NCI-H2029 (cell line): ENCODE measurements around the gene PPP3R2.
"Not testable (repeated sequence)": the region's sequence is repeated elsewhere in the genome, so short reads cannot be mapped to it uniquely, and the experiment has no call there.

Source experiments
- DNase-seq: peaks from one replicate; lab custom pipeline; 2025; lab: John Stamatoyannopoulos, UW

PPP3R2 gene

DNA sequence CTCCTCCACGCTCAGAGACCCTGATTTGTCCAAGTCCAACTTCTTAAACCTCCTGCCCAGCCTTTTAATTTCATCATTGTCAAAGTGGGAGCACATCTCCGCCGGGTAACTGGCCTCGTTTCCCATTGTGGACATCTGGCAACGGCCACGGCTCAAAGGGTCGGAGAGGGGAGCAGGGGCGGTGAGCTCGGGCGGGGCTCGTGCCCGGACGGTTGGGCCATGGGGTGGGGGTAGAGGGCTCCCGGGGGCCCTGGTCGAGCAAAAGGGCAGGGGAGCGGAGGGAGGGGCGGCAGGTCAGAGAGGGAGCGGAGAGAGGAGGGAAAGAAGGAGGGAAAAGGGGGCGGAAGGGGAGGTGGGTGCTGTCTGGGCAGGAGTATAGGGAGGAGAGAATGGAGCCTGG, at the start of gene PPP3R2:
Gene PPP3R2 (minus strand): TSS at position 174 of the 400 bp plus-strand sequence. CDS start 48 bp downstream, at position 126.
- DNase-seq: no peak

- no peak for DNase-seq
Observed at GRCh38 chr9:101639785-101640665, 45.3 kb upstream of the PPP3R2 start.

GRCh38 chr9:101639311-101639710, 44.5 kb upstream of the PPP3R2 start:
- no peak for DNase-seq

DNA sequence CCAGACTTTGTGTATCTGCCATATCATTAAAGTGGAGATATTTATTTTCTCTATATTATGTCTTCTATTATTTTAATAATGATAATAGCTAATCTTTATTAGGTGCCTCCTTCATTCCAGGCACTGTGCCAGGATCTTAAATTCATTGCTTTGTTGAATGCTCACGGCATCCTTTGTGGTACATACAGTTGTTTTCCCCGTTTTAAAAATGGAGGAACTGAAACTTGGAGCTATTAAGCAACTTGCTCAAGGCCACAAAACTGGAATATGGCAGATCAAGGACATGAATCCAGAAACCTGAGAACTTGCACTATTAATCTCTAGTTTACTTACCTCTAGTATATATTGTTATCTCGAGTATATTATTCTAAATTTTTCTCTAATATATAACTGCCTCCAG, 41.5 kb upstream of the PPP3R2 start:
- no peak for DNase-seq

DNA sequence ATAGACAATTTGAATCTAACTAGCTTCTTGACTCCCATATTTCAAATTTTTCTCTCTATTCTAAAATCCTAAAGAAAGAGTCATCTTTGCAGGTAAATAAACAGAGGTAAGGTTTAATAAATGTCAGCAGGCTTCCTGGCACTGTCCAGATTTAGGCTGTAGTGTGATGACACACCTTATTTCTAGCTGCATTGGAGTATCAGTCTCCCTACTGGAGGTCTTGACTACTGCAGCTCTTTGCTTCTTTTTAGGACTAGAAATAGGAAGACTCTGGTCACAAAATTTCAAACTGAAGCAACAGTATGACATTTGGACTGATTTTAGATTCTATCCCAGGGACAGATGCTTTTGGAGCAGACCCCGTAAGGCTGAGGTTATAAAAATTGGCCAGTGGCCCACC, 40.7 kb upstream of the PPP3R2 start:
- no peak for DNase-seq

- no peak for DNase-seq
Observed at GRCh38 chr9:101634741-101635409, 40.1 kb upstream of the PPP3R2 start.

GRCh38 chr9:101632611-101633010, 37.8 kb upstream of the PPP3R2 start:
- DNase-seq: no peak

- no peak for DNase-seq
Observed at GRCh38 chr9:101631892-101632291, 37.1 kb upstream of the PPP3R2 start.

- no peak for DNase-seq
Observed at GRCh38 chr9:101629636-101630035, 34.9 kb upstream of the PPP3R2 start.

DNA sequence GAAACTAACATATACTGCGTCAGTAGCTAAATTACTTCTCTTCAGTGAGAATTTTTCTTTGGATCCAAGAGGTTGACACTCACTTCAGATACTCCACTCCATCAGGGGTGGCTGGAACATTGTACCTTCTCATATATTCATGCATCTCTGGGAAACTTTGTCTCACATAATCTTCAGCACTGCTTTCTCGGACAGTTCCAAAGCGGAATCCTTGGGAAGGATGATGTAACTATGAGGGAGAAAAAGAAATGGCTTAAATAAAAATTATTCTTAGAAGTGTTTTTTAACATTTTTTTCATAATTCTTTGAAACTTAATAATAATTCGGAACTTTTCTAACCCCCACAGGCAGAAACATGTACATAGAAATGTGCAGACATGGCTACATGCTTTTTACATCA, 33.4 kb upstream of the PPP3R2 start:
- no peak for DNase-seq

- DNase-seq: no peak
Observed at GRCh38 chr9:101626295-101626694, 31.5 kb upstream of the PPP3R2 start.

DNA sequence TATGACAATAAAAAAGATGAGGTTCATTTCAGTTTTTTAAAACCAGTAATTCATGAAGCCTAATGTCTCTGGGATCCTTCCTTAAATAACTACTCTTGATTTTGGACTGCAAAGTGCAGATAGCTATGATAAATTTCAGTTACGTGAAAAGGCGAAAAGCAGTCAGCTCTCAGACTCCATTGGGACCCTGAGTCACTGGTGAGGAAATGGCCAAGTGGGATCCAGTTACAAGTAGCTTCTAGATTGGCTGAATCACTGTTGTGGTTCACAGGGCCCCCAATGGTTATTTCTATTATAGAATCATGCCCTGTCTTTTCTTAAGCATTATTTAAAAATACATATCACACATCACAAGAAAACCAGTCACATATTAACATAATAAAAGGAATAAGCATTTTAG, 31.1 kb upstream of the PPP3R2 start:
- DNase-seq: no peak

GRCh38 chr9:101620452-101620851, 25.7 kb upstream of the PPP3R2 start:
- DNase-seq: no peak

DNA sequence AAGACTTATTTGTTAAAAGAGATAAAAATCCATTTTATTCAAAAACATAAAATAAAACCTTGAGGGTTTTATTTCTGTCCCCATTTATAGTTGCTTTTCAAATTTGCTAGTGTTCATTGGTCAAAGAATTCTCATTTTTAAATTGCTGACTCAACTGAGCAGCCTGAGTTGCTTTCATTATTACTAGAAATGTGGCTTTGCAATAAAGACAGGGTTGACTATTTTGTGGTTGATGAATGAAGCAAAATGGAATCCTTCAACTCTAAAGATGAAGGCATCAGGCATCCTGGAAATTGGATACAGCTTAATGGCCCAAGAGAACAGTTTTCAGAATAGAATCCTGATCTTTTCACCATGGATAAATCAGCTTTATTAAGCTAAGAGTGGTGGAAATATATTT, 23.9 kb upstream of the PPP3R2 start:
- DNase-seq: no peak

DNA sequence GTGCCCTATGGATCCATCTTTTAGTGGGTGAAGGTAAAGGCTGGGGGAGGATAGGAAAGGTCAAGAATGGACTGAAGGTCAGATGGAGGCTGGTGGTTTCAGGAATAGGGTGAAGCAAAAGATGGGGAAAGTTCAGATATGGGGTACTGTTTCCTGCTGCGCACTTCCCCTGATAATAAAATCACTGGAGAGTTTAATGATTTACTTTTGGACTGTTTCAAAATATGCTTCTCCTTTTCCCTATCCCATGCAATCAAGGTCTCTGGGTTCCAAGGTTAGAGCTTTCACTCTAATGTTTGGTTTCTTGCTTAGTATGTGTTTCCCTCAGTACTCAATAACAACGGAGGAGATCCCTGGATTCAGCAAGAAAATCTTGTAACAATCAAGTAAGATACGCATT, 10.8 kb upstream of the PPP3R2 start:
- DNase-seq: no peak

GRCh38 chr9:101604296-101604695, 9.5 kb upstream of the PPP3R2 start:
- no peak for DNase-seq

DNA sequence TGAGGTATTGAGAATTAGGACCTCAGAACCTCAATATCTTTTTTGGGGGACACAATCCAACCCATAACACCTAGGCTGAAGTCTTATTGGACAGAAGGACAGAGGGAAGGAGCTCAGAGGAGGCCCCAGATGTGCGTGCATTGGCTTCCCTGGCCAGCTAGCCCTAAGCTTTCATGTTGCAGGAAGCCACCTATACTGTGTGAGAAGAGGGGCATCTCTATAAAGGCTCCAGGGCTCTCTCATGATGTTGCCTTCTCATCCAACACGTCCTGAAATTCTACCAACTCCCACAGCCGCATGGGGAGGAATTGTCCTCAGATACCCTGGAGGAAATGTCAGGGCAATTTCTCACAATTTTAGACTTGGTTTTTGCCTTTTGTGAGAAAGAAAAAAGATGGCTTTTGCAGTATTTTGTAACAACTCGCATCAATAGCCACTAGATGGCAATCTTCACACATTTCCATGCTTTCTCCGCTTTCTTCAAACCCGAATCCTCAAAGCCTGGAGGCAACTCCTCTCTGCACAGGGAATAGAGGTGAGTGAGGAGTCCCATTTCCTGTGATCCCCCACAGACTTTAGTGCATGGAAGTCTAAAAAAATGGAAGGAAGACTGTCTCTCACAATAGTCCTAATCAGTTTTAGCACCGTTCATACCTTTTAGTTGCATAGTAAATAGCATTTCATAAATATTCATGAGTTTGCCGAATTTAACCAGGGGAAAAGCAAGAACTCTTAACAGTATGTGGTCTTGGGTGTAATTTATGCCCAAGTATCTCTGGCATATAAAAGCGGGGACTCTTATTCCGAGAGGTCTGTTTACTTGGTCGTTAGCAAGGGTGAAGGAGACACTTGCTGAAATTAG, 7.4 kb upstream of the PPP3R2 start:
- peak; percentile 16 for DNase-seq

GRCh38 chr9:101593345-101593744, 1.4 kb downstream of the PPP3R2 start:
- no peak for DNase-seq

DNA sequence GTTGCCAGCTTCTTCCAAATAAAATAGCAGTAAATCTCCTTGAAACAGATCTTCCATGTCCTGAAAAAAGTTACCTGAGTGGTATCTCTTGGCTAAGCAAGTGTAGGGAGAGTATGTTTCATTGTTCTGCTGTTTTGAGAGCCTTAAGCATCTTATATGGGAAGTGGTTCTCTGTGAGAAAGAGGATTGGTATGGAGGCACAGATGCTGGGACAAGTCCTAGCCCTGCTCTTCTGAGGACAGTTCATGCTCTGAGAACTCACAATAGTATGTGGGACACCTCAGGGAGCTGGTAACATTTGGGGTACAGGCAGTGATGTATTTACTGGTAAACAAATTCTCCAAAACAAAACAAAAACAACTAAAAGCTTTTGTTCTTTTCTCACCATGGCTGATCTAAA, 2.0 kb downstream of the PPP3R2 start:
- no peak for DNase-seq

- no peak for DNase-seq
Observed at GRCh38 chr9:101591787-101592446, 2.9 kb downstream of the PPP3R2 start.

- DNase-seq: no peak
Observed at GRCh38 chr9:101590901-101591300, 3.9 kb downstream of the PPP3R2 start.

DNA sequence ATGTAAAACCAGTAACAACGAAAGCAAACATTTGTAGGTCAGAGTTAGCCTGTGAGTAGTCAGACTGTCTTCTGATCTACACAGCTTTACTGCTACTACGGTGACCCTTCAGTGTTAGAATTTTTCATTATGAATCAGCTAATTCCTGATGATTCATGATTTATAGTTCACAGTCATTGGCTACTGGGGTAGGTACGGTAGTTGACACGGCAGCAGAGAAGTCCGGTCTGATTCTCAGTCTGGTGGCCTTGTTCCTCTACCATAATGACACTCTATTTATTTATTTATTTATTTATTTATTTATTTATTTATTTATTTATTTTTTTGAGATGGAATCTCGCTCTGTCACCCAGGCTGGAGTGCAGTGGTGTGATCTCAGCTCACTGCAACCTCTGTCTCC, 4.7 kb downstream of the PPP3R2 start:
- not testable (repeated sequence) for DNase-seq
